Measurements from ENCODE around the gene ALK.

GRCh38 chr2:29583104-29583503 is 338.3 kb downstream of the ALK start:
- TF ChIP-seq CTCF (tag by site-specific recombination; IDR thresholded peaks at IDR 0.05) (no peak), REST (tag by site-specific recombination; IDR thresholded peaks at IDR 0.05) (no peak)

Measured in HEK293 (cell line).